ENCODE measurements around the gene C2CD2. TPM values are rescaled to one million over a fixed set of nuclear protein-coding genes. Genes with fewer than 3 reads are reported as not detected.

C2CD2 gene
- total and polyA plus RNA-seq, 2 donors (not counting 1 experiment from before 2014, with no cell fraction given), result 20.3 to 22.3 TPM

DNA sequence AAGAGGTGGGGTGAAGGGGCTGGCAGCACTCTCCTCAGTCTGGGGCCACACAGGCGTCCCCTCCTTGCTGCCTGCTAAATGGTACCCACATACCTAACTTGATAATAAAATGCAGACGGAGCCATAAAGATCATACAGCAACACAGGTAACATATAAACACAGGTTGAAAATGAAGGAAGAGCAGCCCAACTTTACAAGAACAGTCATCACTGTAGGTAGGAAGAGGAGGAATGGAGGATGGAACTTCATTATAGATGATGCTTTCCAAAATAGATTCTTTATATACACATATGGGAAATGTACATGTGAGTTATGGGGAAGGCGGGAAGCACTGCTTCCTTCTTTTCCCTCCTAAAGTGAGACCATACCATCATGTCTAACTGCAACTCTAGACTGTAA is 13.4 kb downstream of the C2CD2 start:
- no peaks in the 10 kb centered on the region for H3K27me3 ChIP-seq (ENCODE audit: control insufficient read depth, insufficient read depth, low read length)
- H3K4me2 ChIP-seq (ENCODE audit: extremely low read depth, insufficient read depth, low read length), result no peak overlapping the region
- no peaks in the 10 kb centered on the region for H3K9me3 ChIP-seq (ENCODE audit: control insufficient read depth, insufficient read depth, low read depth, low read length)
- no peak overlapping the region for H2AFZ ChIP-seq (ENCODE audit: low read length)
- no peaks in the 10 kb centered on the region for H3K4me1 ChIP-seq (ENCODE audit: control insufficient read depth, extremely low read depth, insufficient read depth, low read length)
- H3K4me3 ChIP-seq (replicated peaks in 1 of 4; ENCODE audit: control extremely low read depth in 1 of 4, insufficient read depth in 1 of 4, low read depth in 3 of 4, low read length in 4 of 4), result no peak overlapping the region
- no peak overlapping the region for H3K27ac ChIP-seq (ENCODE audit: insufficient read depth, low read length)
- H3K9ac ChIP-seq (ENCODE audit: insufficient read depth, low read length), result no peak overlapping the region
- H4K20me1 ChIP-seq (ENCODE audit: control insufficient read depth, extremely low read depth, insufficient read depth, low read length), result no peaks in the 10 kb centered on the region
- no peak for DNase-seq (ENCODE audit: low read depth in 2 of 2)
- peaks cover 2% of the 10 kb centered on the region for H3K79me2 ChIP-seq (ENCODE audit: control insufficient read depth, insufficient read depth, low read length)
- TF ChIP-seq, protein P1, sequence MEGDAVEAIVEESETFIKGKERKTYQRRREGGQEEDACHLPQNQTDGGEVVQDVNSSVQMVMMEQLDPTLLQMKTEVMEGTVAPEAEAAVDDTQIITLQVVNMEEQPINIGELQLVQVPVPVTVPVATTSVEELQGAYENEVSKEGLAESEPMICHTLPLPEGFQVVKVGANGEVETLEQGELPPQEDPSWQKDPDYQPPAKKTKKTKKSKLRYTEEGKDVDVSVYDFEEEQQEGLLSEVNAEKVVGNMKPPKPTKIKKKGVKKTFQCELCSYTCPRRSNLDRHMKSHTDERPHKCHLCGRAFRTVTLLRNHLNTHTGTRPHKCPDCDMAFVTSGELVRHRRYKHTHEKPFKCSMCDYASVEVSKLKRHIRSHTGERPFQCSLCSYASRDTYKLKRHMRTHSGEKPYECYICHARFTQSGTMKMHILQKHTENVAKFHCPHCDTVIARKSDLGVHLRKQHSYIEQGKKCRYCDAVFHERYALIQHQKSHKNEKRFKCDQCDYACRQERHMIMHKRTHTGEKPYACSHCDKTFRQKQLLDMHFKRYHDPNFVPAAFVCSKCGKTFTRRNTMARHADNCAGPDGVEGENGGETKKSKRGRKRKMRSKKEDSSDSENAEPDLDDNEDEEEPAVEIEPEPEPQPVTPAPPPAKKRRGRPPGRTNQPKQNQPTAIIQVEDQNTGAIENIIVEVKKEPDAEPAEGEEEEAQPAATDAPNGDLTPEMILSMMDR (conservative IDR thresholded peaks at IDR 0.05 in 1 of 2, IDR thresholded peaks at IDR 0.05 in 1 of 2; ENCODE audit: low read depth in 1 of 2, low read length in 2 of 2), result no peak
- TF ChIP-seq EZH2 (IDR thresholded peaks at IDR 0.05; ENCODE audit: low read length, missing control alignments), result no peak
- H3K36me3 ChIP-seq (ENCODE audit: control insufficient read depth, insufficient read depth, low read length), result peaks cover 2% of the 10 kb centered on the region

DNA sequence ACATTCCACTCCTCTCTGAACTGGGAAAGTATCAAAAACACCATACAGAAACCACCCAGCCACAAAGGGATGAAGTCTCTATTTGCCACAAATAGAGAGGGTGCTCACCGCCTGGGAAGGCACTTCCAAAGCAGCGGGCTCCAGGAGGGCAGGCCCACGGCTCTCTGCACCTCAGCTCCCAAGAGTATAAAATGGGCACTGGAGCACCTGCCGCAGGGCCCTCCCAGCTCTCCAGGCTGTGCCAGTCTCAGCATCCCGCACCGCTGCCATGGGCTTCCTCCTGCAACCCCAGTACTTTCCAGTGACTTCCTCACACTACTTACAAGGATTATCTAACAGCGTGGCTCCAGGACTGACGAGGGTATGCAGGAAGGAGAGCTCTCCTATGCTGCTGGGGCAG is 14.4 kb downstream of the C2CD2 start:
- Histone ChIP-seq H2AFZ (ENCODE audit: low read length) (no peak overlapping the region), H3K4me3 (replicated peaks in 1 of 4; ENCODE audit: control extremely low read depth in 1 of 4, insufficient read depth in 1 of 4, low read depth in 3 of 4, low read length in 4 of 4) (no peak overlapping the region), H3K4me1 (ENCODE audit: control insufficient read depth, extremely low read depth, insufficient read depth, low read length) (no peaks in the 10 kb centered on the region), H3K79me2 (ENCODE audit: control insufficient read depth, insufficient read depth, low read length) (peaks cover 2% of the 10 kb centered on the region), H3K9ac (ENCODE audit: insufficient read depth, low read length) (no peak overlapping the region), H3K4me2 (ENCODE audit: extremely low read depth, insufficient read depth, low read length) (no peak overlapping the region), H4K20me1 (ENCODE audit: control insufficient read depth, extremely low read depth, insufficient read depth, low read length) (no peaks in the 10 kb centered on the region), H3K9me3 (ENCODE audit: control insufficient read depth, insufficient read depth, low read depth, low read length) (no peaks in the 10 kb centered on the region), H3K27me3 (ENCODE audit: control insufficient read depth, insufficient read depth, low read length) (no peaks in the 10 kb centered on the region), H3K36me3 (ENCODE audit: control insufficient read depth, insufficient read depth, low read length) (peaks cover 2% of the 10 kb centered on the region), H3K27ac (ENCODE audit: insufficient read depth, low read length) (no peak overlapping the region)
- no peak for DNase-seq (ENCODE audit: low read depth in 2 of 2)
- TF ChIP-seq EZH2 (IDR thresholded peaks at IDR 0.05; ENCODE audit: low read length, missing control alignments), result no peak
- TF ChIP-seq, protein P1 (conservative IDR thresholded peaks at IDR 0.05 in 1 of 2, IDR thresholded peaks at IDR 0.05 in 1 of 2; ENCODE audit: low read depth in 1 of 2, low read length in 2 of 2), result no peak

DNA sequence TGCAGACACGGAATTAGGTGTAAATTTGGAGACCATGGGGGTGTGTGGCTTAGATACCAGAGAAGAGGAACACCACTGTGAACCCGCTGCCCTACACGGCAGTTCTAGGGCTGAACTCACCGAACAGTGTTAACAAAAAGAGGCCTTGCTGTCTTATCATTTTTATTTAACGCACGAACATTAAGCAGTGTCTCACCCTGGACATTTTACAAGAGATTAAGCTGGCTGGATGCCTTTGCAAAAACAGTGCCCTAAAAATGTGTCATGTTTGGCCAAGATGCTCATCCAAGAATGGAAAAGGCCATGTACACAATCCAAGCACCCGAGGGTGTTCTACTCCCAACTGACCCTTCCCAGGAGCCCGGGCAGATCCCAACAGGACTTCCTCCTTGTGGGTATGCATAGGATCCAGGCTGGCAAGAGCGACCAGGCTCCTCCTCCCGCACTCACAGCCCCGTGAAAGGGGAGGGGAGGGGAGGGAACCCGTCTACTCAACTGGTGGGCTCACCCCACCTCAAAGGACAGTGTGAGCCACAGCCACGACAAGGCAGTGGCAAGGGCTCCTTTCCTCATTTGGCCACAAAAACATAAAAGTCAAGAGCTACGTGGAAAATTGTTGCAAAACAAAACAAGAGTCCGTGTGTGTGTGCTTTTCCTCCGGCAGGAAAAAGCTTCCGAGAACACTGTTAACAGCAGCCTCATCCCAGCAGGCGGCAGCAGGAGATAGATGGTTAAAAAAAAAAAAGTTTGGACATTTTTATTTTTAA is 20.3 kb downstream of the C2CD2 start:
- TF ChIP-seq, protein P1 (conservative IDR thresholded peaks at IDR 0.05 in 1 of 2, IDR thresholded peaks at IDR 0.05 in 1 of 2; ENCODE audit: low read depth in 1 of 2, low read length in 2 of 2), result peak; percentile 65 to 66
- no peak for TF ChIP-seq EZH2 (IDR thresholded peaks at IDR 0.05; ENCODE audit: low read length, missing control alignments)
- no peaks in the 10 kb centered on the region for H3K36me3 ChIP-seq (ENCODE audit: control insufficient read depth, insufficient read depth, low read length)
- H3K27ac ChIP-seq (ENCODE audit: insufficient read depth, low read length), result peak overlapping the region; percentile 78
- H2AFZ ChIP-seq (ENCODE audit: low read length), result peak overlapping the region; percentile 91
- H3K4me1 ChIP-seq (ENCODE audit: control insufficient read depth, extremely low read depth, insufficient read depth, low read length), result peaks cover 14% of the 10 kb centered on the region
- H3K27me3 ChIP-seq (ENCODE audit: control insufficient read depth, insufficient read depth, low read length), result no peaks in the 10 kb centered on the region
- H3K4me2 ChIP-seq (ENCODE audit: extremely low read depth, insufficient read depth, low read length), result peak overlapping the region; percentile 97
- H4K20me1 ChIP-seq (ENCODE audit: control insufficient read depth, extremely low read depth, insufficient read depth, low read length), result no peaks in the 10 kb centered on the region
- H3K9ac ChIP-seq (ENCODE audit: insufficient read depth, low read length), result peak overlapping the region; percentile 53
- peaks cover 6% of the 10 kb centered on the region for H3K79me2 ChIP-seq (ENCODE audit: control insufficient read depth, insufficient read depth, low read length)
- no peaks in the 10 kb centered on the region for H3K9me3 ChIP-seq (ENCODE audit: control insufficient read depth, insufficient read depth, low read depth, low read length)
- peak in 1 of 2 donors; percentile 76 for DNase-seq (ENCODE audit: low read depth in 2 of 2)
- peak overlapping the region; percentile 42 to 55 (median 50) for H3K4me3 ChIP-seq (replicated peaks in 1 of 4; ENCODE audit: control extremely low read depth in 1 of 4, insufficient read depth in 1 of 4, low read depth in 3 of 4, low read length in 4 of 4)
